ENCODE data around the gene PACS1.

GRCh38 chr11:66178183-66178582 is 108.1 kb downstream of the PACS1 start:
- TF ChIP-seq TCF12 (IDR thresholded peaks at IDR 0.05) (no peak), CTCF (IDR thresholded peaks at IDR 0.05) (no peak), MXI1 (IDR thresholded peaks at IDR 0.05; ENCODE audit: low read depth, low read length) (no peak), RAD21 (IDR thresholded peaks at IDR 0.05; ENCODE audit: low read length) (no peak), GABPA (IDR thresholded peaks at IDR 0.05; ENCODE audit: low read depth) (no peak), USF2 (IDR thresholded peaks at IDR 0.05; ENCODE audit: borderline replicate concordance, low read depth, low read length) (no peak), TAF1 (IDR thresholded peaks at IDR 0.05; ENCODE audit: borderline replicate concordance, low read depth, low read length) (no peak), YY1 (IDR thresholded peaks at IDR 0.05; ENCODE audit: low read depth) (no peak), EZH2phosphoT487 (IDR thresholded peaks at IDR 0.05; ENCODE audit: borderline replicate concordance, low read depth) (no peak), RFX5 (IDR thresholded peaks at IDR 0.05; ENCODE audit: low read length) (no peak)
- TF ChIP-seq, protein P1, sequence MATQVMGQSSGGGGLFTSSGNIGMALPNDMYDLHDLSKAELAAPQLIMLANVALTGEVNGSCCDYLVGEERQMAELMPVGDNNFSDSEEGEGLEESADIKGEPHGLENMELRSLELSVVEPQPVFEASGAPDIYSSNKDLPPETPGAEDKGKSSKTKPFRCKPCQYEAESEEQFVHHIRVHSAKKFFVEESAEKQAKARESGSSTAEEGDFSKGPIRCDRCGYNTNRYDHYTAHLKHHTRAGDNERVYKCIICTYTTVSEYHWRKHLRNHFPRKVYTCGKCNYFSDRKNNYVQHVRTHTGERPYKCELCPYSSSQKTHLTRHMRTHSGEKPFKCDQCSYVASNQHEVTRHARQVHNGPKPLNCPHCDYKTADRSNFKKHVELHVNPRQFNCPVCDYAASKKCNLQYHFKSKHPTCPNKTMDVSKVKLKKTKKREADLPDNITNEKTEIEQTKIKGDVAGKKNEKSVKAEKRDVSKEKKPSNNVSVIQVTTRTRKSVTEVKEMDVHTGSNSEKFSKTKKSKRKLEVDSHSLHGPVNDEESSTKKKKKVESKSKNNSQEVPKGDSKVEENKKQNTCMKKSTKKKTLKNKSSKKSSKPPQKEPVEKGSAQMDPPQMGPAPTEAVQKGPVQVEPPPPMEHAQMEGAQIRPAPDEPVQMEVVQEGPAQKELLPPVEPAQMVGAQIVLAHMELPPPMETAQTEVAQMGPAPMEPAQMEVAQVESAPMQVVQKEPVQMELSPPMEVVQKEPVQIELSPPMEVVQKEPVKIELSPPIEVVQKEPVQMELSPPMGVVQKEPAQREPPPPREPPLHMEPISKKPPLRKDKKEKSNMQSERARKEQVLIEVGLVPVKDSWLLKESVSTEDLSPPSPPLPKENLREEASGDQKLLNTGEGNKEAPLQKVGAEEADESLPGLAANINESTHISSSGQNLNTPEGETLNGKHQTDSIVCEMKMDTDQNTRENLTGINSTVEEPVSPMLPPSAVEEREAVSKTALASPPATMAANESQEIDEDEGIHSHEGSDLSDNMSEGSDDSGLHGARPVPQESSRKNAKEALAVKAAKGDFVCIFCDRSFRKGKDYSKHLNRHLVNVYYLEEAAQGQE (IDR thresholded peaks at IDR 0.05; ENCODE audit: low read depth, low read length), result no peak

All from SK-N-SH (cell line).